Suprapubic skin (tissue), 4 donors: ENCODE data around the gene DHDH. TPM values are rescaled to one million over a fixed set of nuclear protein-coding genes. Genes with fewer than 3 reads are reported as not detected.
"Not testable (repeated sequence)": the region's sequence is repeated elsewhere in the genome, so short reads cannot be mapped to it uniquely, and the experiment has no call there.

Source experiments
- DNase-seq, 2 donors: peaks; one replicate each; pipeline ENCODE4 v3.0.0-alpha.2; 2019; ENCODE audit warnings: low spot score in 2 of 2
- H3K27ac ChIP-seq: fragments of 200-600 bp; sonication (generic); one replicate; pipeline ENCODE4 v1.5.1; 2019
- H3K27me3 ChIP-seq: fragments of 200-600 bp; sonication (generic); one replicate; pipeline ENCODE4 v1.5.1; 2019
- H3K36me3 ChIP-seq: fragments of 200-600 bp; sonication (generic); one replicate; pipeline ENCODE4 v1.5.1; 2019
- H3K4me1 ChIP-seq: fragments of 200-600 bp; sonication (generic); one replicate; pipeline ENCODE4 v1.5.1; 2019
- H3K4me3 ChIP-seq: fragments of 200-600 bp; sonication (generic); one replicate; pipeline ENCODE4 v1.5.1; 2019; ENCODE audit warnings: mild to moderate bottlenecking
- H3K9me3 ChIP-seq: fragments of 200-600 bp; sonication (generic); one replicate; pipeline ENCODE4 v1.5.1; 2019
- CTCF ChIP-seq, 2 donors: fragments of 200-600 bp in 1 of 2; fragments of 450-650 bp in 1 of 2; sonication (generic) in 1 of 2; IDR thresholded peaks; one replicate each; pipeline ENCODE4 v1.5.1; 2016 to 2019; ENCODE audit warnings: antibody characterized with exemption in 2 of 2, mild to moderate bottlenecking in 1 of 2, moderate library complexity in 1 of 2
- EP300 ChIP-seq: sonication (generic); formaldehyde crosslinking; IDR thresholded peaks from one replicate; pipeline ENCODE4 v1.6.1; 2017; ENCODE audit warnings: antibody characterized with exemption
- POLR2A ChIP-seq, 2 donors: fragments of 450-650 bp; IDR thresholded peaks; one replicate each; pipeline ENCODE4 v1.6.1; 2017; ENCODE audit warnings: antibody characterized with exemption in 2 of 2, mild to moderate bottlenecking in 2 of 2, moderate library complexity in 2 of 2
- POLR2AphosphoS5 ChIP-seq, 3 donors: sonication (generic); formaldehyde crosslinking; IDR thresholded peaks; one replicate each; pipeline ENCODE4 v1.6.1; 2017; ENCODE audit warnings: antibody characterized with exemption in 3 of 3
- WGBS: methylation state at CpG from one replicate; pipeline ENCODE4 v1.1.5; 2018; 5-methylcytosine and 5-hydroxymethylcytosine counted together
- total RNA-seq, 4 donors: library from RNA; depleted of rRNA; stranded (reverse); fragments of >200 nt; gene quantifications; one replicate each; pipeline ENCODE4 v1.1.0, GENCODE V29; 2016

The DHDH gene
- total RNA-seq, 4 donors from 2014 or later = 0.59 TPM; not detected in 3

GRCh38 chr19:48905664-48906063, 27.8 kb upstream of the DHDH start:
- no peak for TF ChIP-seq POLR2A (IDR thresholded peaks at IDR 0.05)
- no peak for TF ChIP-seq POLR2AphosphoS5 (IDR thresholded peaks at IDR 0.05)
- no peak for TF ChIP-seq CTCF (IDR thresholded peaks at IDR 0.05)
- no peak for TF ChIP-seq EP300
- H3K27ac ChIP-seq = no peak overlapping the region
- WGBS = 93% methylated on average over 13 of the region's 14 CpGs

GRCh38 chr19:48906324-48906723, 27.2 kb upstream of the DHDH start:
- Histone ChIP-seq H3K4me1 (peaks cover 19% of the 10 kb centered on the region), H3K36me3 (peaks cover 74% of the 10 kb centered on the region), H3K4me3 (no peak overlapping the region), H3K27ac (no peak overlapping the region), H3K9me3 (no peaks in the 10 kb centered on the region), H3K27me3 (no peaks in the 10 kb centered on the region)
- 97% methylated on average over 10 of the region's 10 CpGs for WGBS
- DNase-seq = no peak
- TF ChIP-seq CTCF (IDR thresholded peaks at IDR 0.05) (no peak), EP300 (no peak), POLR2A (IDR thresholded peaks at IDR 0.05) (no peak), POLR2AphosphoS5 (IDR thresholded peaks at IDR 0.05) (no peak)

More at GRCh38 chr19:48905664-48906063, 27.8 kb upstream of the DHDH start:
- Histone ChIP-seq H3K4me1 (peaks cover 25% of the 10 kb centered on the region), H3K4me3 (no peak overlapping the region), H3K9me3 (no peaks in the 10 kb centered on the region), H3K36me3 (peaks cover 67% of the 10 kb centered on the region), H3K27me3 (no peaks in the 10 kb centered on the region)
- DNase-seq = no peak

- no peak overlapping the region for H3K4me3 ChIP-seq
- H3K4me1 ChIP-seq = peaks cover 8% of the 10 kb centered on the region
- H3K36me3 ChIP-seq = peaks cover 88% of the 10 kb centered on the region
- no peaks in the 10 kb centered on the region for H3K9me3 ChIP-seq
- no peak for TF ChIP-seq CTCF (IDR thresholded peaks at IDR 0.05)
- no peak for TF ChIP-seq EP300
- no peak for TF ChIP-seq POLR2A (IDR thresholded peaks at IDR 0.05)
- no peak for TF ChIP-seq POLR2AphosphoS5 (IDR thresholded peaks at IDR 0.05)
- H3K27ac ChIP-seq = no peak overlapping the region
- no peak for DNase-seq
- WGBS = 77% methylated on average over 14 of the region's 14 CpGs
- no peaks in the 10 kb centered on the region for H3K27me3 ChIP-seq
Measured at GRCh38 chr19:48907671-48908070, 25.8 kb upstream of the DHDH start.

GRCh38 chr19:48909424-48910077, 23.9 kb upstream of the DHDH start:
- H3K27me3 ChIP-seq, DNase-seq, H3K4me1 ChIP-seq, H3K9me3 ChIP-seq, H3K4me3 ChIP-seq, H3K27ac ChIP-seq: not testable (repeated sequence)
- H3K36me3 ChIP-seq = peaks cover 99% of the 10 kb centered on the region
- WGBS = 96% methylated on average over 11 of the region's 11 CpGs

GRCh38 chr19:48910803-48911202, 22.7 kb upstream of the DHDH start:
- no peak for DNase-seq
- WGBS = 86% methylated on average over 2 of the region's 2 CpGs
- no peaks in the 10 kb centered on the region for H3K9me3 ChIP-seq
- H3K27me3 ChIP-seq = no peaks in the 10 kb centered on the region
- H3K27ac ChIP-seq = no peak overlapping the region
- peaks cover 99% of the 10 kb centered on the region for H3K36me3 ChIP-seq
- no peak overlapping the region for H3K4me3 ChIP-seq
- H3K4me1 ChIP-seq = peaks cover 2% of the 10 kb centered on the region
- TF ChIP-seq POLR2A (IDR thresholded peaks at IDR 0.05) (no peak), EP300 (no peak), CTCF (IDR thresholded peaks at IDR 0.05) (no peak), POLR2AphosphoS5 (IDR thresholded peaks at IDR 0.05) (no peak)
